ENCODE measurements around the gene TNFSF8.

TNFSF8 gene

GRCh38 chr9:114962809-114963208 lies 32.4 kb upstream of the TNFSF8 start:
- DNase-seq (ENCODE audit: low read depth), result no peak
- no peak for TF ChIP-seq CTCF (IDR thresholded peaks at IDR 0.05; ENCODE audit: control insufficient read depth, extremely low read depth, insufficient read depth)
- H3K4me3 ChIP-seq (ENCODE audit: low read depth, low read length), result no peak overlapping the region

- no peak for TF ChIP-seq CTCF (IDR thresholded peaks at IDR 0.05; ENCODE audit: control insufficient read depth, extremely low read depth, insufficient read depth)
- no peak for DNase-seq (ENCODE audit: low read depth)
- H3K4me3 ChIP-seq (ENCODE audit: low read depth, low read length), result no peak overlapping the region
Observed at GRCh38 chr9:114960276-114960675, 29.9 kb upstream of the TNFSF8 start.

GRCh38 chr9:114958844-114959235 lies 28.4 kb upstream of the TNFSF8 start:
- no peak overlapping the region for H3K4me3 ChIP-seq (ENCODE audit: low read depth, low read length)
- TF ChIP-seq CTCF (IDR thresholded peaks at IDR 0.05; ENCODE audit: control insufficient read depth, extremely low read depth, insufficient read depth), result no peak
- DNase-seq (ENCODE audit: low read depth), result no peak

- no peak for DNase-seq (ENCODE audit: low read depth)
- no peak for TF ChIP-seq CTCF (IDR thresholded peaks at IDR 0.05; ENCODE audit: control insufficient read depth, extremely low read depth, insufficient read depth)
- no peak overlapping the region for H3K4me3 ChIP-seq (ENCODE audit: low read depth, low read length)
Observed at GRCh38 chr9:114958021-114958843, 27.8 kb upstream of the TNFSF8 start.

GRCh38 chr9:114957558-114957957 lies 27.2 kb upstream of the TNFSF8 start:
- no peak overlapping the region for H3K4me3 ChIP-seq (ENCODE audit: low read depth, low read length)
- DNase-seq (ENCODE audit: low read depth), result no peak
- TF ChIP-seq CTCF (IDR thresholded peaks at IDR 0.05; ENCODE audit: control insufficient read depth, extremely low read depth, insufficient read depth), result no peak

GRCh38 chr9:114954956-114955582 lies 24.7 kb upstream of the TNFSF8 start:
- no peak overlapping the region for H3K4me3 ChIP-seq (ENCODE audit: low read depth, low read length)
- TF ChIP-seq CTCF (IDR thresholded peaks at IDR 0.05; ENCODE audit: control insufficient read depth, extremely low read depth, insufficient read depth), result no peak
- DNase-seq (ENCODE audit: low read depth), result no peak
